GM10248 (cell line): ENCODE measurements around the gene SHOX.

Experiments used
- CTCF ChIA-PET: fragments of 300-600 bp; sonication (Branson Sonifier 250); formaldehyde crosslinking; extraction: SDS; loops from one replicate; lab custom pipeline; 2021; ENCODE audit warnings: antibody characterized with exemption; lab: Yijun Ruan, JAX
- POLR2A ChIA-PET: fragments of 350-650 bp; sonication (Branson Sonifier 250); formaldehyde crosslinking; extraction: SDS; loops from one replicate; lab custom pipeline; 2020; ENCODE audit warnings: antibody characterized with exemption; lab: Yijun Ruan, JAX
- DNase-seq: peaks from one replicate; pipeline ENCODE4 v3.0.0; 2012; ENCODE audit errors: extremely low spot score
- CTCF ChIP-seq: IDR thresholded peaks from 2 replicates; pipeline ENCODE4 v1.5.1; 2012; ENCODE audit warnings: mild to moderate bottlenecking, low read depth; ENCODE audit errors: extremely low read depth, missing control alignments, control extremely low read depth

The SHOX gene

GRCh38 chrX:681989-682388 is 51.4 kb downstream of the SHOX start:
- CTCF ChIA-PET = no interaction called here
- POLR2A ChIA-PET = no interaction called here
- TF ChIP-seq CTCF = no peak
- DNase-seq = no peak

GRCh38 chrX:682892-683291 is 52.3 kb downstream of the SHOX start:
- CTCF ChIA-PET = no interaction called here
- POLR2A ChIA-PET = no interaction called here
- no peak for TF ChIP-seq CTCF
- no peak for DNase-seq

DNA sequence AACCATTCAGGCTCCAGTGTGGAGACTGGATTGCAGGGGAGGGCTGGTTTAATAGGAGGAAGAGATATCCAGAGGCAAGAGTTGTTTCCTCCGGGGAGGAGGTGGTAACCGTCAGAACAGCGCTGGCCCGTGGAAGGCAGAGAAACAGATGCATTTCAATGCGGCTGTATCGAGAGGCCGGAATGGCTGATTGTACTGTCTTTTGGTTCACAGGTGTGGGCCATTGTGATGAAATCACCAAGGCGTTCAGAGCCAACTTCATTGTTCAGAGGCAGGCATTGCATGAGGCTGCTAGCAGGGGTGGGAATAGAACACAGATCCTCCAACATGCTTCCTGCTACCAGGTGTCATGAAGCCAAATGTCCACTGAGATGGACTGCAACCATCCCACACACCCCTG is 53.0 kb downstream of the SHOX start:
- no peak for TF ChIP-seq CTCF
- POLR2A ChIA-PET = no interaction called here
- DNase-seq = no peak
- CTCF ChIA-PET = no interaction called here

DNA sequence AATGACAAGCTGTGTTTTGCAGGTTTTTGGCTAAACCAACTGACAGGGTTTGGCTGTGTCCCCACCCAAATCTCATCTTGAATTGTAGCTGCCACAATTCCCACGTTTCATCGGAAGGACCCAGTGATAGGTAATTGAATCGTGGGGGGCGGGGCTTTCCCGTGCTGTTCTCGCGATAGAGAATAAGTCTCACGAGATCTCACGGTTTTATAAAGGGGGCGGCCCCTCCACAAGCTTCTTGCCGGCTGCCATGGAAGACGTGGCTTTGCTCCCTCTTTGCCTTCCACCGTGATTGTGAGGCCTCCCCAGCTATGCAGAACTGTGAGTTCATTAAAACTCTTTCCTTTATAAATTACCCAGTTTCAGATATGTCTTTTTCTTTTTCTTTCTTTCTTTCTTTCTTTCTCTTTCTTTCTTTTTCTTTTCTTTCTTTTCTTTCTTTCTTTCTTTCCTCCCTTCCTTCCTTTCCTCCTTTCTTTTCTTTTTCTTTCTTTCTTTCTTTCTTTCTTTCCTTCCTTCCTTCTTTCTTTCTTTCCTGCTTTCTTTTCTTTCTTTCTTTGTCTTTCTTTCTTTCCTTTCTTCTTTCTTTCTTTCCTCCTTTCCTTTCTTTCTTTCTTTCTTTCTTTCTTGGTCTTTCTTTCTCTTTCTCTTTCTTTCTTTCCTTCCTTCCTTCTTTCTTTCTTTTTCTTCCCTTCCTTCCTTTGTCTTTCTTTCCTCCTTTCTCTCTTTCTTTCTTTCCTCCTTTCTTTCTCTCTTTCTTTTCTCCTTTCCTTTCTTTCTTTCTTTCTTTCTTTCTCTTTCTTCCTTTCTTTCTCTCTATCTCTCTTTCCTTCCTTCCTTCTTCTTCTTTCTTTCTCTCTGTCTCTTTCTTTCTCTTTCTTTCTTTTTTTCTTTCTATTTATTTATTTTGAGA is 54.8 kb downstream of the SHOX start:
- no peak for DNase-seq
- no peak for TF ChIP-seq CTCF

DNA sequence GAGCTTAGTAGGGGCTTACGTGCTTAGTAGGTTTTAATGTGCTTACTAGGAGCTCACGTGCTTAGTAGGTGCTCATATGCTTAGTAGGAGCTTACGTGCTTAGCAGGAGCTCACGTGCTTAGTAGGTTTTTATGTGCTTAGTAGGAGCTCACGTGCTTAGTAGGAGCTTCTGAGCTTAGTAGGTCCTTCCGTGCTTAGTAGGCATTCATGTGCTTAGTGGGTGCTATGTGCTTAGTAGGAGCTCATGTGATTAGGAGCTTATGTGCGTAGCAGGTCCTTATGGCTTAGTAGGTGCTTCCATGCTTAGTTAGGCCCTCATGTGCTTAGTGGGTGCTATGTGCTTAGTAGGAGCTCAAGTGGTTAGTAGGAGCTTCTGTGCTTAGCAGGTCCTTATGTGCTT is 59.4 kb downstream of the SHOX start:
- no peak for DNase-seq
- POLR2A ChIA-PET = no interaction called here
- CTCF ChIA-PET = no interaction called here
- TF ChIP-seq CTCF = no peak

More for the DNA sequence above, 54.8 kb downstream of the SHOX start:
- ChIA-PET CTCF (no interaction called here), POLR2A (no interaction called here)

DNA sequence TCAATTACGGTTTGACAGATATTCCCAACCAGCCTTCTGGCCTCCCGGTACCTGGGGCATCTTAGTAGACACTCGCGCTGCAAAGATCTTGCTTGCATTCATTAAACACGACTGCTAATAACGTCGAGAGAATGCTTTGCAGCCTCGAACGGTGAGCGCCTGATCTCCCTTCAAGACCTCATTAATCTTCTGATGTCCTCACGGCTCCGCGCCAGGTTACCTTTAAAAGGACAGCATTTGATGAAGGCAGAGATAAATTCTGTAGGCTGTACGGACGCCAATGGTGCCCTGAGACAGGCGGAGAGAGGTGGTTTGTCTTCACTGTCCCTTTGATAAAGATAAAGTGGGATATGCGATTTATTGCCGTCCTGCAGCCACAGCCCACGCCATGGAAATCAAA is 64.2 kb downstream of the SHOX start:
- no peak for TF ChIP-seq CTCF
- ChIA-PET POLR2A (no interaction called here), CTCF (no interaction called here)
- DNase-seq = no peak

DNA sequence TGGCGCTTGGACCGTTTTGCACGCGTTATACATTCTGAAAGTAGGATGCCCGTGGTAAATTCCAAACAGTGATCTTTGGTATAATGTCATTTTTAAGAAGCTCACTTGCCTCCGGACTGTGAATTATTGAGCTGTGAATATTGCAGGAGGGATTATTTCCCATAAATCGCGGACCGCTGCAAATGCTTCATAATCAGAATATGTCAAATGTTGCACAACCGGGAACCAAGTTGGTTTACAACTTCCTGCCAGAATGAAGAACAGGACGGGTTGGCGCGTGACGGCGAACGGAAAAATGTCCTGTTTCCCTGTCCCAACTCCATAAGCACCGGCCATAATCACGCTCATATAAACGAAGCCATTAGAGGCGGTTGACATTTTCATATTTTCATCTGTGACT is 67.6 kb downstream of the SHOX start:
- no peak for DNase-seq
- ChIA-PET CTCF (no interaction called here), POLR2A (no interaction called here)
- TF ChIP-seq CTCF = no peak
